ENCODE results near the gene DYRK4.

Gene DYRK4

DNA sequence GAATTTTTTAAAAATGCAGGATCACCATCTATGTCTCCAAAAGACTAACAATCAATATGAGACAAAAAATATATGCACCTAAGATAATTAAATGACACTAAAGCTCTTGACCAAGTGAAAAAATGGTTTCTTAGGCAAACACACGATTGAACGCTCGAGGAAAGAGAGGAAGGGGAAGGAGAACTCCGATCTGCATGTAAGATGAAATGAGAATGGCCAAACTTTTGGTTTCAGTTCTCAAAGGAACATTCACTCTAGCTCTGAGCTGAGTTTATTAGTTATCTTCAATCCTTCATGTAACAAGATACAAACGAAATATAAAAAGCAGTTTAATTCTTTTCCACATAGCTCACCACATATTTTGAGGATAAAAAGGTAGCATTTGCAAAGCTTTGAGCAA, 2.8 kb downstream of the DYRK4 start:
- no peak for DNase-seq (ENCODE audit: low read depth)

DNA sequence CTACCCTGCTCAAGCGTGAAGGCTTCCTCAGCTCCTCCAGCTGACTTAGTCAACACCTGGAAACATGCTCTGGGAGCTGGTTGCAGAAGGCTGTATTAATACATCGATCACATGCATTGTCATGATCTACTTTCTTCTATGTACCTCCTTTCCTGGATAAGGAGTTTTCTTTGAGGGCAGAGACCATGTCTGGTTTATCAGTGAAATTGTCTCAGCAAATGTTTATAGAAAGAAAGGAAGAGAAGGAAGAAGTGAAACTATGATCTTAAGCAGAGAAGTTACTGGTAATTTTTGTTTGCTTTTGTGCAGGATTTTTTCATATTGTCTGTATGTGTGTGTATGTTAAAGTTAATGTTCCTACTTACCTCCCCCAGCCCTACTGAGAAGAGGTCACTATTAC, 4.5 kb downstream of the DYRK4 start:
- no peak for DNase-seq (ENCODE audit: low read depth)

DNA sequence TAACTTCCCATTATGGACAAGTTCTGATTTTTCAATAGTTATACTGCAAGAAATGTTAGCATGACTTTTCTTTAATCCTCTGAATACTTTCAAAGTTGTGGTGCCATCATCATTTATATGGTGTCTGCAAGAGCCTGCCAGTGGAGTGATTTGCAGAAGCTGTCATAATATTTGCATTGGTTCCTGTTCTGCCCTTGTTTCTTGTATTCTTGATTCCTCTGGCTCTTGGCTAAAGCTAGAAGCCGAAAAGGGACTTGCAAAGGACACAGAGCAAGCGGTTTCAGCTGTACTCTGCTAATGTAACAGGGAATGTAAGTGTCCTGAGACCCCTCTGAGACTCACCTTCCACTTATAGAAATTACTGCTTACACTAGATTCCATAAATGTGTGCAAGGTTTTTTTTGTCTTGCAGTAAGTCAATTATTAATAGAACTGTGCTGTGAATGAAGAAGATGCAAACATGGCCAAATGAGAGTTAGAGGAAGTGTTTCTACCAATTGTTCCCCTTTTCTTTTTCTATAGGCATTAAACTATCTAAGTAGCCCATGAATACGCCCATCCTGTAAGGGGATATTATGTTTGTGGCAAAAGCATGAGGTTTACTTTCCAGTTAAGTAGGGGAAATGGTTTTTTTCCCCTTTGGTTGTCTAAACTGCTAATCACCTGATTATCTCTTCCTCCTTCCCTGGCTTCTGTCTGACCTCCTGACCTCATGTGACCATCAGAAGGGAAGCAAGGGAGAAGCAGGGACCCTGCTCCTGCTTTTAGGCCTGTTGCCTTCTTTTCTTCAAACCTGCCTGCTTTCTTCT, 5.3 kb downstream of the DYRK4 start:
- no peak for DNase-seq (ENCODE audit: low read depth)

DNA sequence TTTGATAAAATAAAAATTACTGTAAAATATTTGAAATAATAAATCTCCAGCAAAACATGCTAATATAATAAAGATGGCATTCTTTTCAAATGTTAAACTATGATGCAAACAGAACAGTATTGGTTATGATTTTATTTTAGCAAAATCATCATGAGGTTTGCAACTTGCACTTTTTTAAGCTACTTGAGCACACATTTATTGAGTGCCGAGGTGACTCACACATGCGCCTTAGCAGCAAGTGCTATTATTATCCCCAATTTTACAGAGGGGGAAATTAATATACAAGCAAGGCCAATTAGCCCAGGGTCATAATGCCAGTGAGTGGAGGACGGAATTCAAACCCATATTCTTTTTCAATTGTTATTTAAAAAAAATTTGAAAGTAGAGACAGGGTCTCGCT, 7.3 kb downstream of the DYRK4 start:
- DNase-seq (ENCODE audit: low read depth) = no peak

DNA sequence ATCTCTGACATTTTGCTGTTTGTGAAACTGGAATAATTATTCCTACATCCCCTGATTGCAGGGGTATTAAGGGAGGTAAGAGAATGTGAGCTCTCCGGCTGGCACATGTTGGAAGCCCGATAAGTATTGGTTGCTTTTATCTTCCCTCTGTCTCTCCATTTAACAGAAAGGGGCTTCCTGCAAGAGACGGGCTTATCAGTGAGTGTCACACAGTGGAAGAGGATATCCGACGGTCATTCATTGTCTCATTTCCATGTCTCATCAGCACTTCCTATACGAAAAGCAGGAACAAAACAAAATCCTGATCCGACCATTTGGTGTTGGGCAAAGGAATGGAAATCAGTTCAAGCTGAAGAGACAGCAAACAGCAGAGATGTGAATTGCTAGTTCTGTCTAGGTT, 10.7 kb downstream of the DYRK4 start:
- DNase-seq (ENCODE audit: low read depth) = no peak

DNA sequence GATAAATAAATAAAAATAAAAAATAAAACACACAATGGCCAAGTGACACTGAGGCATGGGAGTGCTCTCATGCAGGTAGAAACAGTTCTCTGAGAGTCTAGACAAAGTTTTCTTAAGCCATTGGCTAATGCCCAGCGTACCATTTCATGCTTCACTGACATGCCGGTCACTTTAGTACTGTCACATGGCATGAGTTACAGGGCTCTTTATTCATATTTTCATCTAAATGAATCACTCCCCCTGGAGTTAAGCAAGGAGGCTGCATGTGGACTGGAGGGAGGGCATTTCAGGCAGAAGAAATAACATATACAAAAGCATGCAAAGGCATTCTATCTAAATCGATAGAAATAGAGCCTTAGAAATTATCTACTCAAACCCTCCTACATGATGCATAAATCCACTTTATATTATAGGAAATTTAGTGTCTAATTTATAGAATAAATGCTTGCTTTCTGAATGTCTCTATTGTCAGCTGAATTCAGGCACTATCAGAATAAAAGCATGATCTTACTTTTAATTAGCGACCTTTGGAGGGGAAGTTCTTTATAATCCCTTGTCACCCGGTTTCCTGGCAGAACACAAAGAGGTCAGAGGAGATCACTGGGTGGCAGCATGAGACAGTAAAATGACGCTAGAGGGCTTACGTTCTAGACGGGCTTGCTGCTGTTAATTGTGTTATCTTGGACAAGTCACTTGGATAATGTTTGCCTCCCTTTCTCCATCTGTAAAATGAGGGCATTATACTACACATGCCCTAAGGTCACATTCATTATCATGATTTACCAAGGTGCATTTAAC, 17.5 kb downstream of the DYRK4 start:
- DNase-seq (ENCODE audit: low read depth) = no peak

DNA sequence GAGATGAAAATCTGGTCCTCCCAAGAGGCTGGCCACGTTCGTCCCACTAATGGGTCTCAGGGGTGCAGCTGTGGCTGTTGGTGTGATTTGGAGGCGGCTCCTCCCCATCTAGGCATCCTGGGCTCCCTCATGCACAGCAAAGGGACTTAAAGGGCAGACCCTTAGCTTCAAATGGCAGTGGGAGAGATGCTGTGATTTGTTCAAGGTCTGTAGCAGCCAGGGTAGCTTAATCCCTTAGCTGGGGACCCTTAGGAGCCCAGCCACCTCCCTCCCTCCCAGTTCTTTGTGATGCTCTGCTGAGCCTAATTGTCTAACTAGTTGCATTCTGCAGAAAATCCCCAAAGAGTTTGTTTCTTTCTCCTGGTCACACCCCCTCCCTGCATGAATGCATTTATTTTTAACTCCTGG, 18.3 kb downstream of the DYRK4 start:
- no peak for DNase-seq (ENCODE audit: low read depth)

DNA sequence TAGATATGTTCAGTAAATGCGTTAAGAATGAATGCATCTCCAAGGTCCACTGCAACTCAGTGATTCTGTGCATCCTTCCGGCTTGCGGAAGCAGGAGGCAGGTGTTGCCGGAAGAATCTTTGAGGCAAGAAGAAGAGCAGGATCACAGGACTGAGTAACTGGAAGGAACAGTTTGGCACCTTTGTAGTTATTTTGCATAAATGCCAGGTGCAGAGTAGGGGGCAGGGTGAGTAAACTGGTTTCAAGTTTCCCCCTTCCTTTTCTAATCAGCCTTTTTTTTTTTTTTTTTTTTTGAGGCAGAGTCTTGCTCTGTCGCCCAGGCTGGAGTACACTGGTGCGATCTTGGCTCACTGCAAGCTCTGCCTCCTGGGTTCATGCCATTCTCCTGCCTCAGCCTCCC, 22.3 kb downstream of the DYRK4 start:
- no peak for DNase-seq (ENCODE audit: low read depth)

DNA sequence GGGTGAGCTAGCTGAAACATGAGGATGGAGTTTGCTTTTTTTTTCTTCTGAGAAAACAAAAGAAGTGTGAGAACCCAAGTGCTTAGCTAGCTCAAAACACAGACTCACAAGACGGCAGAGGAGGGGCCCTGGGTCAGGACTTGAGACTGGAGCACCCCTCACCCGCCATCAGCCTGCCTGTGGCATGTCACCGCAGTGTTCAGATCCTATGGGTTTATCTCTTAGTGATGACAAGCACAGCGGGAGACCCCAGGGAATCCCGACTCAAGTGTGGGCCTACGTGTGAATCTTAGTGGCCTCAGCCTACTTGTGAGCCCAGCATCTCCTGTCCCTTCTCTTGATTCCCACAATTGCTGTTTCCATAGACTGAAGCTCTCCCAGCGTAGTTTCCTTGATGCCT, 22.9 kb downstream of the DYRK4 start:
- no peak for DNase-seq (ENCODE audit: low read depth)

DNA sequence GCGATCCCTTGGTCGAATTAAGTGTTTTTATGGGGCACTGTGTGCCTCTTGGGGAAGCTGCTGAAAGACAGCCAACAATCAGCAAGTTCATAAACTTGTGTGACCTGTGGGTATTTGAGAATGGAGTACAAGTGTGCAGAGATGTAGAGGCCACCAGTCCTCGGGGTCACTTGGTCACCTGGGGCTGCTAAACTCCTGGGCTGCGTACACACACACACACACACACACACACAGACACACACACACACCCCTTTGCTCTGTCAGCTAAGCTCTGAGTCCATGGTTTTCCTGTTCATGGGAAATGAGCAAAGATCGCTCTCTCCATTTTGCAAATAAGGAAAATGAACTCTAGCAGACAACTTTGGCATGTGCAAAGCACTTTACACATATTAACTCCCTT, 24.5 kb downstream of the DYRK4 start:
- DNase-seq (ENCODE audit: low read depth) = no peak

DNA sequence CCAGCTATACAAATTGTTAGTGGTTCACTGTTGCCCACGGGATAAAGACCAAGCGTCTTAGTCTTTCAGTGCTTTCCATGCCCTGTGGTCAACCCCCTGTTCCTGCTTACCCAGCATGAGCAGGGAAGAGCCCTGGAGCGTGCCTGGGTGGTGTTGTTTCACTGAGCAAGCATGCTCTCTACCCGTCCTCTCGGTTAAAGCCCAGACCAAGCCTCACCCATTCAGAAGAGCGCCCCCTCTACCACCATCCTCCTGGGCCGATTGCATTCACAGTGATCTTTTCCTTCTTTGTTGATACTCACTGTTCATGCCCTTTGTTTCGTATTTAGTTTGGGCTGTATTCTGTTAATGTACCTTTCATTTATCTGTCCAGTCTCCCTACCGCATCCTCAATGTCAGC, 25.1 kb downstream of the DYRK4 start:
- DNase-seq (ENCODE audit: low read depth) = no peak

DNA sequence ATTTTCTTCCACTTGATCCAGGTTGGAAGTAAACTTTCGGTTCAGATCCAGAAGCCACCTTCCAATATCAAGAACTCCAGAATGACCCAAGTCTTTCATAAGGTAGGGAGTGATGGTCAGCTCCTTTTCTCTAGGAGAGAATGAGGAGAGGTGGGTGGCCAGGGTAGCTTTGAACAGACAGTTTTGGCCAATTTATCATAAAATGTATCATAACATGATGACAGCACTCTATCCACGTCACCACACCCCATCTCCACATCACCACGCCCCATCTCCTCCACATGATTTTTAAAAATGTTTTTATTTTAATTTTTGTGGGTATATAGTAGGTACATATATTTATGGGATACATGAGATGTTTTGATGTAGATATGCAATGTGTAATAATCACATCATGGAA, 26.9 kb downstream of the DYRK4 start:
- DNase-seq (ENCODE audit: low read depth) = no peak

DNA sequence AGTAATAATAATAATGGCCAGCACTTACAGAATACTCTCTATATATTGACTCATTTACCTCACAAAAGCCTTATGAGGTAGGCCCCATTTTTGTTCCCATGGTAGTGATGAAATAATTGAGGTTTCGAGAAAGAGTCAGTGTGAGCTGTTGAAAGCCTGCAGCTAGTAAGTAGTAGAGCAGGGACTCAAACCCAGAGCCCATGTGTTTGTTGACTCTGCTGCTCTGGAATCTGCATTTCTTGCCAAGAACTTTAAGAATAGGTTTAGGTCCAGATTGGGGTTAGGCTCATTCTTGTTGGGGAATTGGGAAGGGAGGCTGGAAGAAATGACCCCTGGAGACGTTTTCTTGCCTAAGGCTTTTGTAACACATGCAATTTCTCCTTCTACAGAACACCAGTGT, 27.9 kb downstream of the DYRK4 start:
- DNase-seq (ENCODE audit: low read depth) = no peak

DNA sequence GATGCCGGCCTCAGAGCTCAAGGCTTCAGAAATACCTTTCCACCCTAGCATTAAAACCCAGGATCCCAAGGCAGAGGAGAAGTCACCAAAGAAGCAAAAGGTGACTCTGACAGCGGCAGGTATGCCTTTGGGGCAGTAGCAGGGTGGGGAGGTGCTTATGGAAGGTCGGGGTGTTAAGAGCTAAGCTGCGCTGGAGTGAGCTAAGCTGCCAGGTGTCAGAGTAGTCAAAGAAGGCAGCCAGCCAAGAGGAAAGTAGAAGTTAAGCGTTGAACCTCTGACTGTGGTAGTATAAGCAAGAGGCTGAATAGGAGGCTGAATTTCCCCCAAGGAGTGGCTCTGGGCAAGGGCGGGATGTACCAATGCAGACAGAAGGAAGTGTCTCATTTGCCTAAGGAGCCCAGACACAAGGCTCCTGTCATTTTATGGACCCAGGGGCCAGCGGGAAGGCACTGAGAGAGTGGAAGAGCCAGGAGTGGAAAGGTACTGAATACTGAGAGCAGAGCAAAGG, 29.2 kb downstream of the DYRK4 start:
- DNase-seq (ENCODE audit: low read depth) = no peak

DNA sequence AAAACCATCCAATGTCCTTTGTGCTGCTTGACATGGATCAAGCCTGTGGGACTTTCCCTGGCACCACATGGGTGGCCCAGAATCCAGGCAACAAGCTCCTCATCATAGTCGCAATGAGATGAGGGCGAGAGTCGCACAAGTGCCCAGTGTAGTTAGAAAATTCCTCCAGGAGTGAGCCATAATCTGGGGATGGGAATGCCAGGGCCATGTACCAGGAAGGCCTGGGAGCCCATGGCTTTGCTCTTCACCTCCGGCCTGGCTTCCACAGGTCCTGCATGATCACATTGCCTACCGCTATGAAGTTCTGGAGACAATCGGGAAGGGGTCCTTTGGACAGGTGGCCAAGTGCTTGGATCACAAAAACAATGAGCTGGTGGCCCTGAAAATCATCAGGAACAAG, 33.9 kb downstream of the DYRK4 start:
- DNase-seq (ENCODE audit: low read depth) = no peak

DNA sequence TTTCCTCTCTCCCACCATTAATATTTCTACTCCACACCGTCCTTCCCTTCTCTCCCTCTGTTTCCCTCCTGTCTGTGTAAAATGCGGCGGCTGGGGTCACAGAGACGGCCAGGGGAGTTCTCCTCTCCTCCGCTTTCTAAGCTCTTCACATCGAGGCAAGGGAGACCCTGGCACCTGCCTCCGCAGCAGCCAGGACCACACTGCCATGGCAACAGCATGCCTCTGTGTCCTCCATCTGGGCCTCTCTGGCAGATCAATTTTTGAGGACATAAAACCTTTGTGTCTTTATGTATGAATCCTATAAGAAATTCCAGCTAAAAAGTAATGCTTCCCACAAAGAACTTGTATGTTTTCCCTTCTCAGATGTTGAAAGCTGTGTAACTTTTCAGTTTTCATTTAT, 41.4 kb downstream of the DYRK4 start:
- DNase-seq (ENCODE audit: low read depth) = no peak

DNA sequence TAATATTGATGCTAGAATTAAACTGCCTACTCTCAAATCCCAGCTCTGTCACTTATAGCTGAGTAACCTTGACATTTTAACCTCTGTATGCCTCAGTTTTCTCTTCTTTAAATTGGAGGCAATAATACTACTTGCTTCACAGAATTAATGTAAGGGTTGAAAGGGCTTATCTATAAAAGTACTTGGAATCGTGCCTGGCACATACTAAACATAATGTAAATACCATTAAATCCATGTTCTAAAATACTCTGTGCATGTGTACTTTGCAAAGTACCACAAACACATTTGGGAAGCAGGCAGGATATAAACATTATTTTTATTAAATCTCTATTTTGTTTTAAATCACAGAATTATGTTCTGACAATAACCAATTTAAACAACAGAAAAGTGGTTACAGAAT, 41.9 kb downstream of the DYRK4 start:
- no peak for DNase-seq (ENCODE audit: low read depth)

DNA sequence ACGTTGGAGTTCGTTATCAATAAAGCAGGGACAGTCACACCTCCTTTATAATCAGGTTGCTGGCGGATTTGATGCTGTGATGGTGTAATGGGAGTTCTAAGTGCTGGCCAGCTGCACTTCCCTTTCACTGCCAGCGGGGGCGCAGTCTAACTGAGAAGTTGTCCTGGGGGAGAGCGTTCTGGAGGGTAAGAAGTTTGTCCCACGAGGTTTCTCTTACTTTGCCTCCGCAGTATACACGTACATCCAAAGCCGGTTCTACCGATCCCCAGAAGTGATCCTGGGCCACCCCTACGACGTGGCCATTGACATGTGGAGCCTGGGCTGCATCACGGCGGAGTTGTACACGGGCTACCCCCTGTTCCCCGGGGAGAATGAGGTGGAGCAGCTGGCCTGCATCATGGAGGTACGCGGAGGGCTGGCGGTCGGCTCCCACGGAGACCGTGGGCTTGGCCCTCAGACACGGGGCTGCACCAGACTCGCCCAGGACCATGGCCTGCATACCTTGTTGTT, 42.7 kb downstream of the DYRK4 start:
- peak; percentile 64 for DNase-seq (ENCODE audit: low read depth)

DNA sequence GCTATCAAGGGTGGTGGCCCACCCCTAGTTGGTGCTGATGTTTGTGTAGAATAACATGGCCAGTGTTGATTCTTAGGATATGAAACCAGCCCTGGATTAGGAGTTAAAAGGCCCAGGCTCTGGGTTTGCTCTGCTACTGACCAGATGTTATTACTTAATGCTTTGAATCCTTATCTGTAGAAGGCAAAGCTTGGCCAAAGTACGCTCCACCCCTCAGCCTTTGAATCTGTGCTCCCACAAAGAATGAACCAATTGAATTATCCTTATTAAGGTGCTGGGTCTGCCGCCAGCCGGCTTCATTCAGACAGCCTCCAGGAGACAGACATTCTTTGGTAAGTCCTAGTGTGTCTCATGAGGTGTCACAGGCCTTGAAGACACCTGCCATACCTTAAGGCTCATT, 45.0 kb downstream of the DYRK4 start:
- no peak for DNase-seq (ENCODE audit: low read depth)

DNA sequence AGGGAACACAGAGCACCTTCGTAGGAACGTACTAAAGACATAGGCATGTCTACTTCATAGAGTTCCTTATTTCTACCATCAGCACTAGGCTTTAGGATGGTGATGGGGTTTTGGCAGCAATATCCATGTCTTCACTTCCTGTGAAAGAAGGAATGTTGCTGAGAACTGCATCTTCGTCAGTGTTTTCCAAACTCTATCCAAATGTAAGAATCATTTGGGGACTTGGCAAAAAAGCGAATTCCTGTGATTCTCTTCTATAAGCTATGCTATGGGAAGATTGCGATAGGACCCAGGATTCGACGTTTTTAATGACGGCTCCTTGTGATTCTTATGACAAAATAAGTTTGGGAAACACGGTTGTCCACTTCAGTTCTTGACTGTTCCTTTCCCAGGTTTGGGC, 47.1 kb downstream of the DYRK4 start:
- no peak for DNase-seq (ENCODE audit: low read depth)

DNA sequence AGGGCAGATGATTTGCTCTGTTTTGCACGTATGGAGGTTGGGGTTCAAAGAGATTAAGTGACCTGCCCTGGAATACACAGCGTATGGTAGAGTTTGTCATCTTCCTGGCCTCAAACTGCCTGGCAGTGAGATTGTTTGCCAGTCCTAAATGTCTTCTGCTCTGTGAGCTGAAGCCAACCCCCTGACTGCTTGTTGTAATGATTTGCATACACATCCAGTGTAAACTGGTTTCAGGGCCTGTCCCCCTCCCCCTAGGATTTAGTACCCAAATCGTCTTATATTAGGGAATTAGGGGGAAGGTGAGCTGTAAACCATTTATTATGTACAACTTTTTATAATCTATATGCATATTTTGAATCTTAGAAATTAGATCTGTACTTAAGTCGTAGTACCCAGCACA, 48.5 kb downstream of the DYRK4 start:
- DNase-seq (ENCODE audit: low read depth) = no peak

DNA sequence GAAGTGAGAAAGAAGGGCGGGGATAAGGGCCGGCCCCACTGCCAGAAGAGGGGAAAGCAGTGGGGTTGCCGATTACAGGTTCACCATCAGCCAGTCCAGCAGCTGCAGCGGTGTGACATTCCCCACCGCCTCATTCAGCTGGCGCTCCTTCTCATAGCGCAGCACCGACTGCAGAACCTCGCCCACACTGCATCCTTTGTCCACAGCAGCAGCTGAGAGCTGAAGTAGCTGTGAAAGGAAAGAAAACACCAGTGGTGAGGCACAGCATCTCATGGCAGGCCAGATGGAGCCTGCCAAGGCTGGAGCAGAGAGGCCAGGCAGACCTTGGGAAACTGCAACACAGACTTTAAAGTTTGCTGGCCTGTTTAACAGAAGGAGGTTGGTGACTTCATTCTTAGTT, 53.7 kb downstream of the DYRK4 start:
- DNase-seq (ENCODE audit: low read depth) = no peak

DNA sequence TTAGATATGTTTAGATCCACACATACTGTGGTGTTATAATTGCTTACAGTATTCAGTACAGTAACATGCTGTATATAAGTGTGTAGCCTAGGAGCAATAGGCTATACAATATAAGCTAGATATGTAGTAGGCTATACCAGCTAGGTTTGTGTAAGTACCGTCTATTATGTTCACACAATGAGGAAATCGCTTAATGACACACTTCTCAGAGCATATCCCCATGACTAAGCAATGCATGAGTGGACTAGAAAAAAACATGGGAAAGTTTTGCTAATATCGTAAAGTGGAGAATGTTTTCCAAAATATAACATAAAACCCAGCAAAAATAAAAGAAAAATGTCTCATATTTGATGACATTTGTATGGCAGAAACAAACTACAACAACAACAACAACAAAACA, 59.5 kb downstream of the DYRK4 start:
- no peak for DNase-seq (ENCODE audit: low read depth)
